GM12875 (cell line): ENCODE data around the gene SELENOV.

Source experiments
- H3K4me3 ChIP-seq: one replicate; pipeline ENCODE4 v1.5.1; 2011; ENCODE audit warnings: low read depth, low read length, control low read depth
- CTCF ChIP-seq: IDR thresholded peaks from 2 replicates; pipeline ENCODE4 v1.5.1; 2011; ENCODE audit warnings: low read depth, mild to moderate bottlenecking, control low read depth, inconsistent platforms, low read length, moderate library complexity, borderline replicate concordance; ENCODE audit not compliant: insufficient read depth

The SELENOV gene

DNA sequence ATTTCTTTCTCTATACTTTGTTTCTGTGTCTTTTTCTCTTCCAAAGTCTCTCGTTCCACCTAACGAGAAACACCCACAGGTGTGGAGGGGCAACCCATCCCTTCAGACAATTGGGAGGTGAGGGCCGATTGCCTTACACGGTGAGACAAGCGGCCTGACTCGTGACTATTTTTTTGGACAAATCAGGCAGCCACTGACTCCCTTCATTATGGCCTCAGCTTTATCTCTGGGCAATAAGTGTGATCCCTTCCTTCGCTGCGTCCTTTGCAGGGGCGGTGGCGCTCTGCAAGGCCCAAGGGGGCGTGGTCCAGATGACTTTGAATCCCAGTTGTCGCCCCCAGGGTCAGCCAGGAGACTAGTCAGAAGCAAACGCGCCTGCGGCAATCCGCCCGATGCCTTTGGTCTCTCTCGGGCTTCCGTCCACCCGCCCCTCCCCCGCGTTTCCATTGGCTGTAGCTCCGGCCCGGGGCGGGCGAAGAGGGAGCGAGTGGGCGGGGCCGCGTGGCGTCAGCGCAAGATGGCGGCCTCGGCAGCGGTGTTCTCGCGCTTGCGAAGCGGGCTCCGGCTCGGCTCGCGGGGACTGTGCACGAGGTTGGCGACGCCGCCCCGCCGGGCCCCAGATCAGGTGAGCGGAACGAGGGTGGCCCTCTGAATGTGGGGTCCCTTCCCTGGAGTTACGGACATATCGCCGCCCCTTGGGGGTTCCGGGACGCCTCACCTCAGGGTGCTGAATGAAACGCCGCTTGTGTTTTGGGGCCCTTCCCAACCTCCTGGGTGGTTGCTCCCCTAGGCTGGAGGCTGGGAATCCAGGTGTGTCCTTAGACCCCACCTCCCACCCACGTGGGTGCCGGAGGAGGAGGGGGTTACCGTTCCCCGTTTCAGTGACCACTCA lies 34.4 kb upstream of the SELENOV start, which contains the start of gene TIMM50:
TIMM50 (plus strand) TSS at position 502 of the 892 bp plus-strand sequence; CDS start at position 518, 16 bp downstream.
- TF ChIP-seq CTCF, result no peak
- peak within 1 kb of the TSS; percentile 75 for H3K4me3 ChIP-seq

GRCh38 chr19:39481229-39481545 lies 33.8 kb upstream of the SELENOV start:
- no peak for TF ChIP-seq CTCF

GRCh38 chr19:39481676-39482075 lies 33.3 kb upstream of the SELENOV start:
- peak overlapping the region; percentile 75 for H3K4me3 ChIP-seq
- TF ChIP-seq CTCF, result no peak

More at GRCh38 chr19:39481229-39481545, 33.8 kb upstream of the SELENOV start:
- H3K4me3 ChIP-seq, result peak overlapping the region; percentile 75

DNA sequence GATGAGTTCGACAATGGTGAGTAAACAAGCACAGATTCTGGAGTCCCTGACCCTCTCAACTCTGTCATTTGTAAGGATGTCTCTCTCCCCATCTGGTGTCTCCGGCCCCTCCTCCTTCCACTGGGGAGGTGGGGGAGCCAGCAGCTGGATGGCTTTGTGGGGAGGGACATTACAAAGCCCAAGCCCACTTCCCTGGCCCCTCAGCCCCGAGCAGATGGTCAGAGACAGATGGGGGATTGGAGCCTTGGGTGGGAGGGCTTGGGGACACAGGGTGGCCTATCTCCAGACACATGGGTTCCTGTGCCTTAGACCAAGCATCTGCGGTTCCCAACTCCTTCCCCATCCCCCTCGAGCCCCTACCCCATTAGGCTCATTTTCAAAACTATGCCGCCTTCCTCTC lies 31.8 kb upstream of the SELENOV start:
- no peak overlapping the region for H3K4me3 ChIP-seq
- TF ChIP-seq CTCF, result no peak

GRCh38 chr19:39489756-39490155 lies 25.2 kb upstream of the SELENOV start:
- TF ChIP-seq CTCF, result no peak
- H3K4me3 ChIP-seq, result no peak overlapping the region

DNA sequence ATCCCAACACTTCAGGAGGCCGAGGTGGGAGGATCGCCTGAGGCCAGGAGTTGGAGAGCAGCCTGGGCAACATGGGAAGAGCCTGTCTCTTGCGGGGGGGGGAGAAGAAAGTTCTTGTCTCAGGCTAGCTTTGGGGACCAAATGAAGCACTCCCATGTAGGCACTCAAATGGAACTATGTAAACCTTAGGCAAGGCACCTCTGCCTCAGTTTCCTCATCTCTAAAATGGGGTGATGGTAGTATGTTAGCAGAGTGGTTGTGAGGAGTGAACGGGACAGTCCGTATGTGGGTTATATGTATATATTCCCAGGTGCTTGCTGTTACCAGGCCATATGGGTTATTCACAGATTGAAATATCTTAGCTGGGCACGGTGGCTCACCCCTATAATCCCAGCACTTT lies 22.7 kb upstream of the SELENOV start:
- H3K4me3 ChIP-seq, result no peak overlapping the region
- no peak for TF ChIP-seq CTCF

GRCh38 chr19:39492788-39493187 lies 22.2 kb upstream of the SELENOV start:
- H3K4me3 ChIP-seq, result no peak overlapping the region
- no peak for TF ChIP-seq CTCF
